Heart left ventricle (tissue), 13 donors: ENCODE results near the gene XPA.

Experiments
- POLR2A ChIP-seq, 2 donors: fragments of 450-650 bp; IDR thresholded peaks; one replicate each; pipeline ENCODE4 v1.6.1; 2017; ENCODE audit warnings: antibody characterized with exemption in 2 of 2, mild to moderate bottlenecking in 2 of 2, moderate library complexity in 2 of 2
- TF ChIP-seq, protein P1 (sequence below), 12 donors: fragments of 200-600 bp; sonication (generic) in 4 of 12; IDR thresholded peaks; one replicate each; pipeline versions ENCODE4 v1.5.0 to v1.8.0; 2018 to 2022; ENCODE audit warnings: antibody characterized with exemption in 12 of 12, mild to moderate bottlenecking in 5 of 12
- donor health status: ischemic (EF 13 %, LVEDD 7.1; RV severe dilation, severe dysfunction).
- donor health status: DM: no; HTN: yes; CAD: no.
- donor health status: DM: no; HTN: no; CAD: no.
- donor health status: ischemic (EF 25% LVEDD 6.9; RV normal size, moderate dysfunction).
- donor health status: ischemic (EF 25% LVEDD 5.7; RV mildly dilated, moderate dysfunction).
- donor health status: ischemic (EF 35%, LVEDD 5.7; RV mildly dilated, moderate dysfunction).
- donor health status: nonischemic (EF 11% LVEDD 7.7; RV severe dilation, severe dysfunction).
- donor health status: DM: yes; HTN: yes; CAD: no.
- donor health status: PGD.
- donor health status: ischemic (EF 29% LVEDD 5.4; RV normal size, mild dysfunction).
- donor health status: nonischemic (EF 23%, LVEDD 6.1; RV moderate dilation, normal function).

DNA sequence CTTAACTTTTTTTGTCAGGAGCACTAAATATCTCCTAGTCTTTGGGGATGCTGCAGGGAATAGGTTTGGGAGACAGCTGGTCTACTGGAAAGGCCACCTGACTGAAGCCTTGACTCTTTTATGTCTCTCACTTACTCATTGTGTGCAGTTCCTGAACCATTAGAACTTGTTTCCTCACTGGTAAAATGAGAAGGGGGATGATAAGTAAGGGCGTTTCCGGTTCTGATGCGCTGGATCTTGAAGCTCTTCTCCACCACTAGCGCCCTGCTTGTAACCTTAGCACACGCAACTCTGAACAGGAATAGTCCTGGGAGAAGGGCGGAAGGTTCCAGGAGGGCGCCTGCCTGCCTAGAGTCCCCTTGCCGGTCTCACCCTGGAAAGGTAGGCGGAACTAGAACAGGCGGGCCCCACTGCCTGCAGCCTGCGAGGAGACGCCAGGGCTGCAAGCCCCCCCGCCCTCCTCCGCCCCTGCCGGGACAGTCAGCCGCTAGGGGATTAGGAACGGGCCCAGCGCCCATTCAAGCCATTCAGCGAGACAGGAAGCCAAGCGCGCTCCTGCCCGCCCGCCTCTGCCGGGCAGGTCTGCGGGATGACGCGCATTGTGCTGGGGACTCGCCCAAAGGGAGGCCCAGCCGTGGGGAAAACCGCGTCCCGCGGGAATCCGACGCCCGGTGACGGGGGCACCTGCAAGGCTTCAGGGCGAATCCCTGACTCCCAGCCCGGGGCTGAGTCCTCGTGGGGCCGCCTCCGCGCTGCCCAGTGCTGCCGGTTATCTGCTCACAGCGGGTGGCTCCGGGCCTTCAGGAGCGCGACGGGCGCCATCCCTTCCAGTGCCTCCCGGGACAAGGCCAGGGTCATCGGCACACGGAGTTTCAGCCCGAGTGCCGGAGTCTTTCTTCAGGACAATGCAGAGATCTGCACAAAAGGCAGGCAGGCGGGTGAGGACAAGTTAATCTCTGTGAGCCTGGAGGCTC lies 44.0 kb upstream of the XPA start:
- TF ChIP-seq, protein P1, sequence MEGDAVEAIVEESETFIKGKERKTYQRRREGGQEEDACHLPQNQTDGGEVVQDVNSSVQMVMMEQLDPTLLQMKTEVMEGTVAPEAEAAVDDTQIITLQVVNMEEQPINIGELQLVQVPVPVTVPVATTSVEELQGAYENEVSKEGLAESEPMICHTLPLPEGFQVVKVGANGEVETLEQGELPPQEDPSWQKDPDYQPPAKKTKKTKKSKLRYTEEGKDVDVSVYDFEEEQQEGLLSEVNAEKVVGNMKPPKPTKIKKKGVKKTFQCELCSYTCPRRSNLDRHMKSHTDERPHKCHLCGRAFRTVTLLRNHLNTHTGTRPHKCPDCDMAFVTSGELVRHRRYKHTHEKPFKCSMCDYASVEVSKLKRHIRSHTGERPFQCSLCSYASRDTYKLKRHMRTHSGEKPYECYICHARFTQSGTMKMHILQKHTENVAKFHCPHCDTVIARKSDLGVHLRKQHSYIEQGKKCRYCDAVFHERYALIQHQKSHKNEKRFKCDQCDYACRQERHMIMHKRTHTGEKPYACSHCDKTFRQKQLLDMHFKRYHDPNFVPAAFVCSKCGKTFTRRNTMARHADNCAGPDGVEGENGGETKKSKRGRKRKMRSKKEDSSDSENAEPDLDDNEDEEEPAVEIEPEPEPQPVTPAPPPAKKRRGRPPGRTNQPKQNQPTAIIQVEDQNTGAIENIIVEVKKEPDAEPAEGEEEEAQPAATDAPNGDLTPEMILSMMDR (IDR thresholded peaks at IDR 0.05) = peak in 6 of 12 donors; percentile 9 to 41 (median 30)
- no peak for TF ChIP-seq POLR2A (IDR thresholded peaks at IDR 0.05)
